Suppressor macrophage treated with lipopolysaccharide for 1 hour (primary cell): ENCODE measurements around the gene RPIA.
A peak's percentile ranks its signal among the peaks of the same experiment; 100 is the strongest.
"Not testable (repeated sequence)": the region's sequence is repeated elsewhere in the genome, so short reads cannot be mapped to it uniquely, and the experiment has no call there.

ENCODE experiments used
- DNase-seq, 3 donors: peaks; one replicate each; pipeline ENCODE4 v3.0.0-alpha.2; 2020 to 2022

Gene RPIA

DNA sequence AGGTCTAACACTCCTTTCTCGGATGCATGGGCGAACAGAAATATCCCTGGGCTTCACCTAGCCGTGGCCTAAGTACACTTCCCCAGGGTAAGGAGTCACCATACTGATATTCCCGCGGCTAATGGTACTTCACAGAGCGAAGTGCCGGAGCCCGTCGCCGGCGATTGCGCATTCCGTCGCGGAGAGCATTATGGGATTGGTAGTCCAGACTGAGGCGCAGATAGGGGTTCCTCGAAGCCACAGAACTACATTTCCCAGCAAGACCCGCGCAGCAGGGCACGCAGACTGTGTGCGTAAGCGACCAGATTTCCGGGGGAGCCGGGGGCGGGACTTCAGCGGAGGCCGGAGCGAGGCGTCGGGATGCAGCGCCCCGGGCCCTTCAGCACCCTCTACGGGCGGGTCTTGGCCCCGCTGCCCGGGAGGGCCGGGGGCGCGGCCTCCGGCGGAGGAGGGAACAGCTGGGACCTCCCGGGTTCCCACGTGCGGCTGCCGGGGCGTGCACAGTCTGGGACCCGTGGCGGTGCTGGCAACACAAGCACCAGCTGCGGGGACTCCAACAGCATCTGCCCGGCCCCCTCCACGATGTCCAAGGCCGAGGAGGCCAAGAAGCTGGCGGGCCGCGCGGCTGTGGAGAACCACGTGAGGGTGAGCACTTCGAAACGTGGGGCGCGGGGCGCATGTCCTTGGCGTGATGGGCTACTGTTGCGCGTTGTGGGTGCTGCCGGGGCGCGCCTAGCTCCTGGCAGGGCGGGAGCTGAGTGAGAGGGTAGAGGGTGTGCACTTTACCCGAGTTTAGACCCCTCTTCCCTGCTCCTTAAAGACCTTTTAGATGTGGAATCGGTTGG is at the start of gene RPIA:
Gene RPIA (plus strand): TSS at position 335 of the 845 bp plus-strand sequence. CDS start 26 bp downstream, at position 361.
- DNase-seq: peak; percentile 99 to 100 (median 99)

DNA sequence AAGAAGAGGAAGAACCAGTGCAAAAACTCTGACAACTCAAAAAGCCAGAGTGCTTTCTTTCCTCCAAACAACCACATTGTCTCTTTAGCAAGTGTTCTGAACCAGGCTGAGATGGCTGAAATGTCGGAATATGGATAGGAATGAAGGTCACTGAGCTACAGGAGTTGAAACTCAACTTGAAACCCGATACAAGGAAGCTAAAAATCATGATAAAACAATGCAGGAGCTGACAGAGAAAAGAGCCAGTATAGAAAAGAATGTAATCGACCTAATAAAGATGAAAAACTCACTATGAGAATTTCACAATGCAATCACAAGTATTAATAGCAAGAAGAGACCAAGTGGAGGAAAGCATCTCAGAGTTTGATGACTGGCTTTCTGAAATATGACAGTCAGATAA is 49.2 kb upstream of the RPIA start:
- DNase-seq: no peak

DNA sequence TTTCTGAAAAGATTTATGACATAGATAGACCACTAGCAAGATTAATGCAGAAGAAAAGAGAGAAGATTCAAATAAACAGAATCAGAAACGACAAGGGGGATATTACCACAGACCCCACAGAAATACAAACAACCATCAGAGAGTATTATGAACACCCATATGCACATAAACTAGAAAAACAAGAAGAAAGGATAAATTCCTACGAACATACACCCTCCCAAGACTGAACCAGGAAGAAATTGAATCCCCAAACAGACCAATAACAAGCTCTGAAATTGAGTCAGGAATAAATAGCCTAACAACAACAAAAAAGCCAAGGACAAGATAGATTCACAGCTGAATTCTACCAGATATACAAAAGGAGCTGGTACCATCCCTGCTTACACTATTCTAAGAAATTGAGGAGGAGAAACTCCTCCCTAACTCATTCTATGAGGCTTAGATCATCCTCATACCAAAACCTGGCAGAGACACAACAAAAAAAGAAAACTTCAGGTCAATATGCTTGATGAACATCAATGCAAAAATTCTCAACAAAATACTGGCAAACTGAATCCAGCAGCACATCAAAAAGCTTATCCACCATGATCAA is 46.1 kb upstream of the RPIA start:
- not testable (repeated sequence) for DNase-seq

DNA sequence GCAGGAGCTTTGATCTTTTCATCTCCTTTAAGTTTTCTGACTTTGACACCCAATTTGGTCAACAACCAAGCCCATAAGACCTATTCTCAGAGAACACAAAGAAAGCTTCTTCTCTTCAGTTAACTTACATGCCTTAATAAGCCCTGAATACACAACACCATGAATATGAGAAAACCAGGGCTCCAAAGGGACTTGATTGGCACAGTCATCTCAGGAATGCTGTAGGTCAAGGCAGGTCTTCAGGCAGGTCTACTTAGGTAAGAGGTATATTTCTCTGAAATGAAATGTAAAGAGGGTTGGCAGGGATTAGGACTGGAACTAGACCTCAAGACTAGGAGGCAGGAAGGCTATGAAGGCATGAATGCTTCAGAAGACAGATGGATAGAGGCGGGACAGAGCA is 39.8 kb upstream of the RPIA start:
- no peak for DNase-seq

DNA sequence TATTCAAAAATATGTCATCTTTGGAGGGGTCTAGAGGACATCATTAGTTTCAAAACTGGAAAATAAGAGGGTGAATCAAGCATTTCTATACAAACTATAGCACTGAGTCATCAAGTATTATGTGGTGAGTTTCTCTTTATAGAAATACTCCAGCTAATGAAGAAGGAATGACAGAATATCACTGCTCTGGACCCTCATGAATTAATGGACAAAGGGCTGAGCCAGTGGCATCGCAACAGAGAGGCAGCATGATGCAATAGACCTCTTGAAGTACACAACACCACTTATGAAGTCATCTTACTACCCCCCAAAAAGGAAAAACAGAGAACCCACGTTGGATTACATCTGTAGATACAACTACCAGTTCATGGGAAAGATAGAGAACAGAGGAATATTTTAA is 36.8 kb upstream of the RPIA start:
- DNase-seq: no peak

DNA sequence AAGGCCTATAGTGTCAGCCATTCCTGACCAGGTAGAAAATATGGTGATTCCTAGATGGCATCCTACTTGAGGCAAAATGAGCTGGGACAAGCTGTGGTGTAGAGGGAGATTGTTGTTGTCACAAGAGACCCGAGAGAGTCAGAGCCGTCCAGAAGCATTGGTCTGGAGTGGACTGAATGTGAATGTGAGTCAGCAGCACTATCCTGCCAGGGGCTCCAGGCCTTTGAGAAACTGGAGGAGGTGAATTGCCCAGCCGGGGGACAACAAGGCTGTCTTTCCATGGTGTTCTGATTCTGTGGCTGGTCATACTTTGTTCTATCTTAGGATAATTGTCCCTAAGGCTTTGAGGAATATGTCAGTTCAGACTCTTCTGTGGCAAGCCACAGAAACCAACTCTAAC is 34.8 kb upstream of the RPIA start:
- no peak for DNase-seq

DNA sequence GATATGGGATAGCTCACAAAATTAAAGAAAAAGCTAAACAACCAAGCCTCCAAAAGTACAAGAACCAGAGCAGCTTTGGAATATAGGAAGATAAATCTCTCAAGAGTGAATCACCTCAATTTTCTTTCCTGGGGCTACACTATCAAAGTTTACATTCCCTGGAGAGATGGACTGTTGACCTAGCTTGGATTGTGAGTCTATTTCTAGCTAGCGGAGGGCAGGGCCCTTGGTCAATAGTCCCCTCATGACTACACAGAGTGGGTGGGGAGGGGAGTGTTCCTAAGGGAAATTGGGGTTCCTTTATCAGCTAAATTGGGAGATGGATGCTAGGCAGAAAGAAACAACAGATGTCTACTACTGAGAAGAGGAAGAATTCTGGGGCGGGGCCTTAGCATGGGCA is 34.3 kb upstream of the RPIA start:
- DNase-seq: no peak

DNA sequence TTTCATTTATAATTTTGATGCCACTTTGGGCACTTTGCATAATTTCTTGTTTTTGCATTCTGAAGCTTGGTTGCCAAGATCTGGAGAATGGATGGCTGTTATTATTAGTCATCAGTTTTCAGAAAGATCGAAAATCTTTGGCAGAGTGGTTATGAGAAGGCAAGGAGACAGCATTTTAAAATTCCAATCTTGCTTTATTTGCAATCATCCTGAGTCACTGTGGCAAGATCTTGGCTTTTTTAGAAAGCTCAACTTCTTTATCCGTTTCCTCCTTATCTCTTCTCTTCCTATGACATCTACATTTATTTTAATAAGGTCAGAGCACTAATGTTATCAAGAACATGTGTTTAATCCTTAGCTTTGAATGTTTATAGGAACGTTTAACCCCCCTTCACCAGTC is 33.1 kb upstream of the RPIA start:
- DNase-seq: peak; percentile 34 to 77 (median 58)

DNA sequence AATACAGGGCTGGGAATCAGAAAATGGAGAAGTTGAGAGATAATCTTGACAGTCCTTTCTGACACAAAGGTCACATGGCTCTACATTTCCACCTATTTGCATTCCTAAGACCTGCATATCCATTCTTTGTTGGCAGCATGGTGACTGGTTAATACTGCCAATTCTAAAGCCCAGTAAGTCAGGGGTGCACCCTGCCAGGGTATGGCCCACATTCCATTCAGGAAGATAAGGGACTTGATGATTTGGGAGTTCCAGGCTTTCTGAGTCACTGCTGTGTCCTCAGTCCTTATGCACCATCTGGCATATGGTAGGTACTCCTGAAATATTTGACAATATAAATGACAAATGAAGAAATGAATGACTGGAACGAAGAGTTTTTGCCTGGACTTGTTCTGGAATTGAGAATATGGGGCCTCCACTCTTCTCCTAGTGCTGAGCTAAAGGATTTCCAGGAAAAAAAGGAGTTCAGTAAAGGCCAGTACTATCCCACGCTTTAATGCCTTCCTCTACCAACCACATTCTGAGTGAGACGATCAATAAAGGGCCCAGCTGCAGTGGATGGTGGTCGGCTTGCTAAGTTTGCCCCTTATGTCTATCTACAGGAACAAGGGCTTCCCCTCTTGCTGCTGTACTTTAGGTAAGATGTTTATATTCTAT is 32.5 kb upstream of the RPIA start:
- peak in 2 of 3 donors; percentile 10 to 26 for DNase-seq

DNA sequence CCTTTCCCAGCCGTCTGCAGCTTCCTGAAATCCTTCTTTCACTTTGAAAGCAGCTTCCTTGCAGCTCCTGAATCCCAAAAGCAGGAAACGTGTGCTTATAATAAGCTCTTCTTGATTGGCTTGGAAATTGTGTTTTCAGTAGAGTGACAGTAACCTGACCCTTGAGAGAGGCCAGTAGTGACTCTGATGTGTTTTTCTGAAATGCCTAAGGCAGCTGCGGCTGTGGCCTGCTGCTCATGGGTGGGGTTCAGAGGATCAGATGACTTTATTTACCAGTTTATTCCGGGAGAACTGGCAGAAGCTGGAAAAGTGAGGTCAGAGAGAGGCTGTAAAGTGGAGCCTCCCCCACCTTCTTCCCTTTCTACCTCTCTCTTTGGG is 31.9 kb upstream of the RPIA start:
- DNase-seq: no peak

DNA sequence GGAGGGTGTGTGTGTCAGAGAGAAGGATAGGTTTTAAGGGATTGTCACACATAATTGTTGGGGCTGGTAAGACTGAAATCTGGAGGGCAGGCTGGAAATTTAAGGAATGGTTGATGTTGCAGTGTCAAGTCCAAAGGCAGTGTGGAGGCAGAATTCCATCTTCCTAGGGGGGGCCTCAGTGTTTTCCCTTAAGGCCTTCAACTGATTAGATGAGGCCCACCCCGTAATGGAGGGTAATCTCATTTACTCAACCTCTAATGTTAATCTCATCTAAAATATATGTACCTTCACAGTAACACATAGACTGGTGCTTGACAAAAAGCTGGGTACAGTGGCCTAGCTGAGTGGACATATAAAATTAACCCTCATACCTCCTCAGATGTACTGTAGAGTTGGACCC is 30.9 kb upstream of the RPIA start:
- no peak for DNase-seq

DNA sequence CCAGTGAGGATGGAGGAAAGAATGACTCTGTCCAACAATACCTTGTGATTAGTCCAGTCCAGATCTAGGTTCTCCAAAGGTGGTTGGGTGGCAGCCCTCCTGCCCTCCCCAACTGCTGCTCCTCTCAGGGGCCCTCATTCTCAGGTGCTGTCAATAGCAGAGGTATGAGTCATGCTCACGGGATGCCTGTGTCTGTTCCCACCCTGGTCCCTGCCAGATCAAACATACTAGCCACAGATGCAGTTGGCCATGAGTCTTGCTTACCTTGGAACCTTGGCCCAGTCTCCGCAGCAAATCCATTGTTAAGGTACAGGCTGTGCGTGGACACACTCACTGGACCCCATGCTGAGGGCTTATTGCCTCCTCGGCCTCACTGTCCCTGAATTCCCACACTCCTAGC is 24.9 kb upstream of the RPIA start:
- DNase-seq: no peak

DNA sequence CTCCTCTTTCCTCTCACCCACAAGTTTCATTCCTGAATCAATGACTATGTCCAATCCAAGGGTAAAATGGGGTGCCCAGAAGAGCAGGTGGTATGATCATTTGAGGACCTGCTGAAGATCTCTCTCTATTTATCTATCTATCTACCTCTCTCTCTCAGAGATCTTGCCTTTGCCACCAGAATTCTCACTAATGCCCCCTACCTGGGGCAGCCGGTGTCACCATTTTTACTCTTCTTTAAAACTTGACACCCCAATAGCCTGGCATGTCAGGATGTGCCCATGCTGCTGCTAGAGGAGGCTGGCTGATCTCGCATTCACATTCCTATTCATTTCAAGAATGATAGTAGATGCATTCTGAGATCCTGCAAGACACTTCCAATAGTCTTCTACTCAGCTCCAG is 24.3 kb upstream of the RPIA start:
- DNase-seq: no peak

DNA sequence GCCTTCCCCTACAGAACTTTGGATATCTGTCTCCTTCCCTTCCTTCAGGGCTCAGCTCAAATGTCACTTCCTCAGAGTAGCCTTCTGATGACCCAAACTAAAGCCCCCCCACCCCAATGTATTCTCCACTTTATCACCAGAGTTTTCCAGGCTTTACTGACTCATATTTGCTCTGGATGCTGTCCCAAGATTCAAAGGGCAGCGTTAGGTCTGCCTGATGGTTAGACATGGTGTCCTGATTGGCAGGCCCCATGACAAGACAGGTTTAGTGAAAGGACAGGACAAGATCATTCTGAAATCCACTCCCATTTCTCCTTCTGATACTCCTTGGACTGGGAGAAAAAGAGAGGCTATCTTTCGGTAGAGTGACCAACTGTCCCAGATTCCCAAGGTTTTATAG is 22.6 kb upstream of the RPIA start:
- DNase-seq: no peak

DNA sequence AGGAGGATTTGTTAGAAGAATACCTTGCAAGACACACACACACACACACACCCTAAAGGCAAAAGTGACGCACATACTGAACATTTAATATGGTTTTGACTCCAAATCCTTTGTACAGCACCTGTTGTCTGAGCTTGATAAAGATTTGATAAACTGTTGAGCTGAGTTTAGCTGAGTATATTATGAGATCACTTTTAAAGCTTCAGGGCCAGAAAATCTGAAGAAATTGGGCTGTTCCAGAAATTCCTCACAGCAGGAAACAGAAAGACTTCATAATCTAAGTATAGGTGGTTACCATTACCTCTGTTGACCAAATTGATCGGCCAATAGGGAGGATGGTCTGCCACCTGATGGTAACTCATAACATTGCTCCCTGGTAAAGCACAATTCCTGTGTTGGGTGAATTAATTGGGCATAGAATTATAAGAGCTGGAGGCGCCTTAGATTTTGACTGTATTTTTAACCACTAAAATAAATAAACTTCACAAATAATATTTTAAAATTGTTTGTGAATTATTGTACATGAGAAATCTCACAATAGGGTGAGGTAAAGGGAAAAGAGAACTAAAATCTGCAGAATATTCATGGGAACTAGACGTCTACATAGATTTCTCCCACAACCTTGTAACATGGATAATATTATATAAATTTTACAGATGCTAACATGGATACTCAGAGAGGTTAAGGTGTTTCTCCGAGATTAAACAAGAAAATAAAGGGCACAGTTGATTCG is 21.8 kb upstream of the RPIA start:
- DNase-seq: peak; percentile 38 to 55 (median 52)

DNA sequence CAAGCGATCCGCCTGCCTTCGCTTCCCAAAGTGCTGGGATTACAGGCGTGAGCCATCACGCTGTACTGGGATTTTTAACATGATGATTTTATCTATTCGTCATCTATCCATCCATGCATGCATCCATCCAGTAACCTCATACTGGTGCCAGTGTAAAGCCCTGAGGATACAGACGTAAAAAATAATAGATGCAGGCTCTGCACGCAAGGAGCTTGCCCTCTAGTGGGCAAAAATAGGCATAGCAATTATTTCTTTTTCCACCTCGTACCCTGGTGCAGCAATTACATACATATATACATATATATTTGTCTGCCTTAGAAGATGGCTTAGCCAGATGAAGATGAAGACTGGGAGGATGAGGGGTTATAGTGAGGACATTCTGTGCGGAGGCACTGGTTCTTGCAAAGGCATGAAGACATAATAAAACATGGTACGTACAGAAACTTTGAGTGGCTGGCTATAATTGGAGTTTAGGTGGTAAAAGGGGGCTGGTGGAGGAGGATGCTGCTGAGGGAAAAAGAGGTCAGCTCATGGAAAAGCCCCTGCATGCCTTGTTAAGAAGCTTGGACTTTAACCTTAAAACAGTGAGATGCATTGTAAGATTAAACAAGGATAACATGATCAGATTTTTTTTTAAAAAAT is 19.6 kb upstream of the RPIA start:
- DNase-seq: peak; percentile 62 to 81 (median 71)

DNA sequence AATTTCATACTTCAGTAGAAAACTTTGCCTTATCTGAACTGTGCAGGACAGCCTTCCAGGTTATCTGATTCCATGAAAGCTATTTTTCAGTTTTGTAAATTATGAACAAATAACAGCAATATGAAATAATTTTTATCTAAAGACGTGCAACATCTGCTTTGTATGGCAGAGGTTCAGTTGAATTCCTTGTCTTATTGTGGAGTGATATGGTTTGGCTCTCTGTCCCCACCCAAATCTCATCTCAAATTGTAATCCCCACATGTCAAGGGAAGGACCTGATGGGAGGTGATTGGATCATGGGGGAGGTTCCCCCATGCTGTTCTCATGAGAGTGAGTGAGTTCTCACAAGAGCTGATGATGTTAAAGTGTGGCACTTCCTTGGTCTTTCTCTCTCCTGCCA is 18.1 kb upstream of the RPIA start:
- DNase-seq: no peak

DNA sequence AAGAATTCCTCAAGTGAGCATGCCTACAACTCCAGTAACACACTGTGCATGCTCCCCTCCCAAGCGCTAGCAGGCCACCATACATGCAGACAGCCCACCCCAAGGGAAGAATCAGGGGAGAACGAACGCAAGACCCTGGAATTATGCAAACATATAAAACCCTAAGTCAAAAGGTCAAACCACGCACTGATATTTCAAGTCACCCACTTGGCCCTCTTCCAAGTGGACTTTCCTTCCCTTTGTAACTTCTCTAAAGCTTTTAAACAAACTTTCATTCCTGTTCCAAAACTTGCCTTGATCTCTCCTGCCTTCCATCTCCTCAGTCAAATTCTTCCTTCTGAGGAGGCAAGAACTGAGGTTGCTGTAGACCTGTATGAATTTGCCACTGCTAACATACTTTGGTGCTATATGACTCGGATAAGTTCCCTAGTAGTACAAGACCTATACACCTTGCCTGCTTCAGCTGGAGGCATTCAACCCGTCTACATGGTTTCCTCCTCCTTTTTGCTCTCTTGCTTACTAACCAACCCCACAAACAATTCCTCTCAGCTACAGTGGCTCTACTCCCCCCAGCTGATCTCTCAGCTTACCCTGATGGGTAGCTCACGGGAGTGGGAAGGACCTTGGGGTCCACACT is 11.1 kb upstream of the RPIA start:
- DNase-seq: peak; percentile 79 to 83 (median 81)

DNA sequence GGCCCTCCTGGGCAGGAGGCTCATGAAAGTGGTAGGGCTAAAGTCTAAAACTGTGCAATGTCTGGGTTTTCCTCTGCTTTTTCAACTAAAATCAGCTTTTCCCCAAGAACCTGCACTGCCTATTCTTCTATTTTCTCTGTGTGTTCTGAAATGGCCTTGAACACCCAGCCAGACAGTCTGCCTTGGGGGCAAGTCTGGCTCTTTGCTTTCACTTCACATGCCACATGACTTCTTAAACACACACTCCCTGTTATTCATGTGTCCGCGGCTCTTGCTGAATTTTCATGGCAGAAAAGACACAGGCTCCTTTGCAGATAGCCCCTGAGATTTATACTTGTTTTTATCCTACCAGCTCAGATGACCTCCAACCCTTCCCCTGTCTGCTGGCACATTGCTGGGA is 10.6 kb upstream of the RPIA start:
- no peak for DNase-seq

DNA sequence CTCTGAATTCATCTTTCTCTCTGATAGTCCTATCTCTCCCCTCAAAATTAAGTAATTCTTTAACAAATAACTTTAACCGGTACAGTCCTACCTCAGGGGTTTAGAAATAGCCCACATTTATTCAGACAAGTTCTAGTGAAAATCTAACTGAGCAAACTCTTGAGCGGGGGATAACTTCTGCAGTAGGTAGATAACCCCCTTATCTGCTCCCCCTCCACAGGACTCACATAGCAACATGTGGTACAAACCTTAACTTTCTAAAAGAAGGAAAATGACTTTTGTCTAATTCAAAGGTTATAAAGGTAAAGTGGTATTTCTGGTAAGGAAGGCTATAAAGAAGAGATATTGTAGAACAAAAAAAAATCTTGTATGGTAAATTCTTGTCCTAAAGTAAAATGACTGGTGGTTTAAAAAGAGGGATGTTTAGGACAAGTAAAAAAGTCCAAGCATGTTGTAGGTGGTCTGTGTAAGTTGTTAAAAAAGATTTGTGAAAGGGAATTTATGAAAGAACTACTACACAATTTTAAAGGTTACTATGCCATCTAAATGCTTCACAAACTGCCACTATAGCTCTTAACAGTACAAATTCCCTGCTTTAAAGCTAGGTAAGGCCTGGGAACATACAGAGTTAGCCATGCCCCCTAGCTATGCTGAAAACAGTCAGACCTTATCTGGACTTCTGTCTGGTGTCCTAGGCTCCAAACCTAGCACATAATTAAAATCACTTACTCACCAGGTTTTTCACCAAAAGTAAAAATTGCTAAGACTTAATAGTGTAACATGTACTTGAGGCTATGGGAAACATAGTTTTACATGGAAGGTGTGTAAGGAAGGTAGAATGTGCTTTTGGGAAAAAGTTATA is 8.1 kb upstream of the RPIA start:
- no peak for DNase-seq

DNA sequence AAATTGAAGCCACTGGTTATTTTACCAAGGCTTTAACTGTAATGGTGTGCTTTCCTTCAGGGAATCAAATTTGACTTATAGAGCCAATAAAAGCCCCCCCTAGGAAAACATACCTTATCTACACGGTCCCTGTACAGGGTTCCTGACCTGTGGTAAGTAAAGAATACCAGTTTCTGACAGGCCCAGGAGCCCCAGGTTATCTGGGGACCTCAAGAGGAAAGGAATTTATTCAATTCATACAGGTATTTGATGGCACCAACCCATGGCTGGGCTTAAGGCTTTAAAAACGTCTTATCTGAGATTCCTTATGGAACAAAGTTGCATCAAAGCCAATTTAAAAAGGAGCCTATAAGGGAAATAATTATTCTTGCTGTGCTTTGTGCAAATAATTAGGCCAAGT is 7.0 kb upstream of the RPIA start:
- no peak for DNase-seq
